Activated CD4-positive, alpha-beta T cell treated with anti-CD3 and anti-CD28 coated beads, Interleukin-10, Interleukin-2, amounts not matched to agents 100 ng/mL and 50 ng/mL, durations not matched to agents 16 hours and 8 hours (primary cell): ENCODE results near the gene APOL1.
"Not testable (repeated sequence)": the region's sequence is repeated elsewhere in the genome, so short reads cannot be mapped to it uniquely, and the experiment has no call there.

Source experiments
- DNase-seq: peaks from one replicate; pipeline ENCODE4 v3.0.0-alpha.2; 2020

APOL1 gene

GRCh38 chr22:36252754-36253522, at the start of gene APOL1:
TSS of gene APOL1 (plus strand) at chr22:36253133. CDS start at chr22:36254956, 1,823 bp downstream.
- peak; percentile 78 for DNase-seq

GRCh38 chr22:36203441-36203840, 49.5 kb upstream of the APOL1 start:
- DNase-seq = not testable (repeated sequence)

GRCh38 chr22:36204001-36204631, 48.8 kb upstream of the APOL1 start:
- DNase-seq = no peak

GRCh38 chr22:36204632-36205015, 48.3 kb upstream of the APOL1 start:
- no peak for DNase-seq

- DNase-seq = not testable (repeated sequence)
Measured at GRCh38 chr22:36205573-36205972, 47.4 kb upstream of the APOL1 start.

- no peak for DNase-seq
Measured at GRCh38 chr22:36206255-36206654, 46.7 kb upstream of the APOL1 start.

- DNase-seq = no peak
Measured at GRCh38 chr22:36208162-36208765, 44.7 kb upstream of the APOL1 start.

- no peak for DNase-seq
Measured at GRCh38 chr22:36208914-36209313, 44.0 kb upstream of the APOL1 start.

GRCh38 chr22:36209488-36209908, 43.4 kb upstream of the APOL1 start:
- DNase-seq = not testable (repeated sequence)

- DNase-seq = no peak
Measured at GRCh38 chr22:36210224-36210623, 42.7 kb upstream of the APOL1 start.

- DNase-seq = no peak
Measured at GRCh38 chr22:36211237-36211861, 41.6 kb upstream of the APOL1 start.

GRCh38 chr22:36212901-36213300, 40.0 kb upstream of the APOL1 start:
- no peak for DNase-seq

GRCh38 chr22:36213586-36213985, 39.3 kb upstream of the APOL1 start:
- DNase-seq = no peak

- no peak for DNase-seq
Measured at GRCh38 chr22:36215981-36216380, 37.0 kb upstream of the APOL1 start.

GRCh38 chr22:36218648-36219193, 34.2 kb upstream of the APOL1 start:
- no peak for DNase-seq

- DNase-seq = no peak
Measured at GRCh38 chr22:36220451-36220921, 32.4 kb upstream of the APOL1 start.

GRCh38 chr22:36221799-36222751, 30.9 kb upstream of the APOL1 start:
- DNase-seq = peak; percentile 63

- no peak for DNase-seq
Measured at GRCh38 chr22:36222887-36223450, 30.0 kb upstream of the APOL1 start.

GRCh38 chr22:36223504-36223903, 29.4 kb upstream of the APOL1 start:
- no peak for DNase-seq

- no peak for DNase-seq
Measured at GRCh38 chr22:36224245-36224644, 28.7 kb upstream of the APOL1 start.

GRCh38 chr22:36225333-36225922, 27.5 kb upstream of the APOL1 start:
- DNase-seq = no peak
